ENCODE data around the gene FGGY.

FGGY gene

GRCh38 chr1:59359325-59359724, 62.4 kb downstream of the FGGY start:
- no peaks in the 10 kb centered on the region for H3K9me3 ChIP-seq (ENCODE audit: severe bottlenecking)

DNA sequence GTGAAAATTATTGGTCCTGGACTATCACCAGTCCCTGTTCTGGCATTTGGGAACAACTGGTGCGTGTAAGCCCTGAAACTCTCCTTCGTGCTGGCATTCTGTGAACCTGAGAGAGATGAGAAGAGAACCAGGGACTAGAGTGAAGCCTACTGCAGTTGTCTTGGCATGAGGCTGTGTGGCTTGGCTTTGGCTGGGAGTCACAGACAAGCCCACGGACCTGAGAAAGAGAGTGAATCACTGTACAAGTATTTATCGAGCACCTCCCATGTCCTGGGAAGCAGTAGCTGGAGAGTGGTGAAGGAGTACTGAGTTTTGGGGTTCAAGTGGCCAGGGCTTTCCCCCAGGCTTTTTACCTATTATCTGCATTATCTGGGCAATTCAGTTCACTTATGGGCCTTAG, 63.3 kb downstream of the FGGY start:
- DNase-seq = no peak
- TF ChIP-seq, protein P1, sequence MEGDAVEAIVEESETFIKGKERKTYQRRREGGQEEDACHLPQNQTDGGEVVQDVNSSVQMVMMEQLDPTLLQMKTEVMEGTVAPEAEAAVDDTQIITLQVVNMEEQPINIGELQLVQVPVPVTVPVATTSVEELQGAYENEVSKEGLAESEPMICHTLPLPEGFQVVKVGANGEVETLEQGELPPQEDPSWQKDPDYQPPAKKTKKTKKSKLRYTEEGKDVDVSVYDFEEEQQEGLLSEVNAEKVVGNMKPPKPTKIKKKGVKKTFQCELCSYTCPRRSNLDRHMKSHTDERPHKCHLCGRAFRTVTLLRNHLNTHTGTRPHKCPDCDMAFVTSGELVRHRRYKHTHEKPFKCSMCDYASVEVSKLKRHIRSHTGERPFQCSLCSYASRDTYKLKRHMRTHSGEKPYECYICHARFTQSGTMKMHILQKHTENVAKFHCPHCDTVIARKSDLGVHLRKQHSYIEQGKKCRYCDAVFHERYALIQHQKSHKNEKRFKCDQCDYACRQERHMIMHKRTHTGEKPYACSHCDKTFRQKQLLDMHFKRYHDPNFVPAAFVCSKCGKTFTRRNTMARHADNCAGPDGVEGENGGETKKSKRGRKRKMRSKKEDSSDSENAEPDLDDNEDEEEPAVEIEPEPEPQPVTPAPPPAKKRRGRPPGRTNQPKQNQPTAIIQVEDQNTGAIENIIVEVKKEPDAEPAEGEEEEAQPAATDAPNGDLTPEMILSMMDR (IDR thresholded peaks at IDR 0.05; ENCODE audit: low read depth, low read length) = no peak
- no peaks in the 10 kb centered on the region for H3K9me3 ChIP-seq (ENCODE audit: severe bottlenecking)
- H3K27me3 ChIP-seq (ENCODE audit: insufficient read depth, low read depth, severe bottlenecking) = no peaks in the 10 kb centered on the region
- H3K4me3 ChIP-seq (ENCODE audit: low read depth, low read length) = no peak overlapping the region
- no peaks in the 10 kb centered on the region for H3K36me3 ChIP-seq
- no peak overlapping the region for H3K27ac ChIP-seq

More at GRCh38 chr1:59359325-59359724, 62.4 kb downstream of the FGGY start:
- TF ChIP-seq, protein P1 (IDR thresholded peaks at IDR 0.05; ENCODE audit: low read depth, low read length) = no peak
- H3K27ac ChIP-seq = no peak overlapping the region
- no peak overlapping the region for H3K4me3 ChIP-seq (ENCODE audit: low read depth, low read length)
- DNase-seq = no peak
- no peaks in the 10 kb centered on the region for H3K36me3 ChIP-seq
- H3K27me3 ChIP-seq (ENCODE audit: insufficient read depth, low read depth, severe bottlenecking) = no peaks in the 10 kb centered on the region

GRCh38 chr1:59360729-59361128, 63.8 kb downstream of the FGGY start:
- Histone ChIP-seq H3K4me3 (ENCODE audit: low read depth, low read length) (no peak overlapping the region), H3K27me3 (ENCODE audit: insufficient read depth, low read depth, severe bottlenecking) (no peaks in the 10 kb centered on the region), H3K27ac (no peak overlapping the region), H3K9me3 (ENCODE audit: severe bottlenecking) (no peaks in the 10 kb centered on the region), H3K36me3 (no peaks in the 10 kb centered on the region)
- DNase-seq = no peak
- TF ChIP-seq, protein P1 (IDR thresholded peaks at IDR 0.05; ENCODE audit: low read depth, low read length) = no peak

GRCh38 chr1:59361766-59362165, 64.9 kb downstream of the FGGY start:
- H3K27ac ChIP-seq = no peak overlapping the region
- H3K9me3 ChIP-seq (ENCODE audit: severe bottlenecking) = no peaks in the 10 kb centered on the region
- no peaks in the 10 kb centered on the region for H3K36me3 ChIP-seq
- no peaks in the 10 kb centered on the region for H3K27me3 ChIP-seq (ENCODE audit: insufficient read depth, low read depth, severe bottlenecking)
- TF ChIP-seq, protein P1 (IDR thresholded peaks at IDR 0.05; ENCODE audit: low read depth, low read length) = no peak
- DNase-seq = no peak
- H3K4me3 ChIP-seq (ENCODE audit: low read depth, low read length) = no peak overlapping the region

GRCh38 chr1:59364037-59364436, 67.1 kb downstream of the FGGY start:
- no peak for DNase-seq
- no peak overlapping the region for H3K4me3 ChIP-seq (ENCODE audit: low read depth, low read length)
- H3K9me3 ChIP-seq (ENCODE audit: severe bottlenecking) = peaks cover 3% of the 10 kb centered on the region
- no peaks in the 10 kb centered on the region for H3K36me3 ChIP-seq
- H3K27me3 ChIP-seq (ENCODE audit: insufficient read depth, low read depth, severe bottlenecking) = no peaks in the 10 kb centered on the region
- no peak overlapping the region for H3K27ac ChIP-seq
- TF ChIP-seq, protein P1 (IDR thresholded peaks at IDR 0.05; ENCODE audit: low read depth, low read length) = no peak

DNA sequence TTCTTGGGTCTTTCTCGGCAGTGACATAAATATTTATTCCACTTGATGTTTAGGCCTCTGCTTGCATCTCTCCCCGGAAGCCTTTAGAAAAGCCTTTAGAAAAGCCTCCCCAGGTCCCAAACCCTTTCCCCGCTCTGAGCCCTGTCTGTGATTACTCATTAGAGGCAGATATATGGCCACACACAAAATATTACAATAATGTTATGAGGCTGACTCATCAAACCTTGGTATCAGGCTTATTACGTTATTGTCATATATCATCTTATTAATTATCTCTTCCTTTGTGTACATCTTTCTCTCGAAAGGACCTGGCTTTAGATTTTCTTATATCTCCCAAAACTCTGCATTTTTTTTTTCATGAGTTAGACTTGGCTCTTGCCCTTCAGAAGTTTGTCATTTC, 69.5 kb downstream of the FGGY start:
- DNase-seq = no peak
- Histone ChIP-seq H3K27me3 (ENCODE audit: insufficient read depth, low read depth, severe bottlenecking) (no peaks in the 10 kb centered on the region), H3K36me3 (no peaks in the 10 kb centered on the region), H3K4me3 (ENCODE audit: low read depth, low read length) (no peak overlapping the region), H3K9me3 (ENCODE audit: severe bottlenecking) (peaks cover 6% of the 10 kb centered on the region), H3K27ac (no peak overlapping the region)
- TF ChIP-seq, protein P1 (IDR thresholded peaks at IDR 0.05; ENCODE audit: low read depth, low read length) = no peak
